GM18517 (cell line): ENCODE measurements around the gene AVPI1.
"Not testable (repeated sequence)": the region's sequence is repeated elsewhere in the genome, so short reads cannot be mapped to it uniquely, and the experiment has no call there.

ENCODE experiments used
- ATAC-seq: cut with Tn5 transposase; IDR thresholded peaks from one replicate; pipeline ENCODE4 v1.9.1; 2021; ENCODE audit warnings: mild to moderate bottlenecking, moderate library complexity; ENCODE audit not compliant: unreplicated experiment

Gene AVPI1

GRCh38 chr10:97684368-97684713, 2.7 kb downstream of the AVPI1 start:
- not testable (repeated sequence) for ATAC-seq

- no peak for ATAC-seq
These were observed 3.3 kb downstream of the AVPI1 start for GRCh38 chr10:97683556-97684367.

DNA sequence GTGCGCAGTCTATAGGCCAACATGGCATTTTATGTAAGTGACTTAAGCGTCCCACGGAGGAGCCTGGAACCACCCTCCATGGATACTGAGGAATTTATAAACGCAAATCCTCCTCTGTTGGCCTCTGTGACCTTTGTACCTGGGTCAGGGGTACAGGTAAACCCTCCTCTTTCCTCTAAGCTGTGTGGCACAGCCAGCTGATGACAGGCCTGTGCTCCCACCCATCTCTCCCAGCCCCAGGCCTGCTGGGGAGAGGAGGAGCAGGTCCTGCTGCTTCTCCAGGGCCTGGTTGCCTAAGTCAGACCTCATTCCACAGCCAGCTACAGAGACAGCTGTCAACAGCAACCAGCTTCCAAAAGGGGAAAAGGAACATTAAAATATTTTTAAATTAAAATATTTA, 5.0 kb downstream of the AVPI1 start:
- ATAC-seq, result no peak

DNA sequence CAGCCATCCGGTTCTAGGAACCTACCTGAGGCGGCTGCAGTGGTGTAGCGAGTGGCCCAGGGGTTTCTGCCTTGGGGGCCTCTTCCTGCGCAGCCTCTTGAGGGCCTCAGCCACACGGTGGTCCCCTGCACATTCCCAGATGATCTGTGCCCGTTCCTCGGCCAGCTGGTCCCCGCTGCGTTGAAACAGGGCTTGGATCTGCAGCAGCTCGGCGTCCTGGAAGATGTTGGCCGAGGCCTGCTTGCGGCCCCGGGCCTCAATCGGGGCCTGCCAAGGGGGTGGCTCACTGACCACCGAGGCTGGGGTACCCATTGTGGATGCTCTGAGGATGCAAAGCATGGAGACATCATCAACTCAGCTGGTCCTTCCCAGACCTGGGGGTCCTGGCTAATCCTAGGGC, 7.4 kb downstream of the AVPI1 start:
- ATAC-seq, result no peak

GRCh38 chr10:97676770-97677581, 10.1 kb downstream of the AVPI1 start:
- ATAC-seq, result no peak

GRCh38 chr10:97675222-97675621, 11.8 kb downstream of the AVPI1 start:
- no peak for ATAC-seq

GRCh38 chr10:97673736-97674525, 13.1 kb downstream of the AVPI1 start:
- ATAC-seq, result no peak

DNA sequence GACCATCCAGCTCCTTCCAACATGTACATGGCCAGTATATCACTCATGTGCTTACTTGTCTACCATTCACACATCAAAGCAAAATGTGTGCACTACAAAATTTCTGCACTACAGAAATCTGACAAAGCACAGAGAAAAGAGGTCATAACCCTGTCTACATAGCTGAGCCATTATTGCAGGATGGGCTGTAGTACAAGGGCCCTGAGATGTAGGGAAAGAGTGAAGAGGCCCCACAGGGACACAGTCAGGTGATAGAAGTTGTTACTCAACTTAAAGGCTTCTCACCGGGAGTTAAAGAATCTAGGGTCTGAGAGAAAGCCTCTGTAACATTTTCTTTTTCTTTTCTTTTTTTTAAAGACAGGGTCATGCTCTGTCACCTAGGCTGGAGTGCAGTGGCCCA, 17.5 kb downstream of the AVPI1 start:
- ATAC-seq, result no peak

GRCh38 chr10:97667463-97667862, 19.6 kb downstream of the AVPI1 start:
- ATAC-seq, result no peak

GRCh38 chr10:97666992-97667391, 20.0 kb downstream of the AVPI1 start:
- ATAC-seq, result no peak

GRCh38 chr10:97664282-97664850, 22.7 kb downstream of the AVPI1 start:
- ATAC-seq, result no peak

DNA sequence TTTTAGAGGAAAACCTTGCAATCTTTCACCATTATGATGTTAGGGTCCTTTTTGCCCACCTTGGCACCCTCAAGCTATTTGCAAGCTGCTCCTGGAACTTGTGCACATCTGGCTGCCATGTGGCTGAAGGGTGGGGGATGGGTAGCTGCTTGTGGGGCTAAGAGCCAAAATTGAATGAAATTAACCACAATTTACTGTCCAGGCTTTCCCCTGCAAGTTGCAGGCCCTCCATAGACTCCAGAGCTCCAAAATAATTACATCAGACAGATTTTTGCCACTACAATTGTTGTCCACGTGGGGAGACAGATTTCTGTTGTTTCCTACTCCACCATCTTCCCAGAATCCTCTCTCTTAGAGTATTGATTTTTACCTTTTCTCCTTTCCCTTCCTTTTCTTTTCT, 27.5 kb downstream of the AVPI1 start:
- ATAC-seq, result no peak

DNA sequence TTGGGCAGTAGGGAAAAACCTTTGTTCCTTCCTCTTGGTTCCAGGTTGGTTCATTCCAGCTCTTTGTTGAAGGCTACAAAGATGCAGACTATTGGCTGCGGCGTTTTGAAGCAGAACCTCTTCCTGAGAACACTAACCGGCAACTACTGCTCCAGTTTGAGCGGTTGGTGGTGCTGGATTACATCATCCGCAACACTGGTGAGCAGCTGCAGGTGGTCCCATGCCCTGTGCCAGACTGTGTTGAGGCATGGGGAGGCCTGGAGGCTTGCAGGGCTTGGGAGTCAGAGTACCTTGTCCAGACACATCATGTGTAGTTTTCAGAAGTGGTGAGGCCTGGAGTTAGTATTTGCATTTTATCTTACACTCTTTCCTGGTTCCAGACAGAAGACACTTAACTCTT, 30.3 kb downstream of the AVPI1 start:
- no peak for ATAC-seq

- no peak for ATAC-seq
These were observed 35.3 kb downstream of the AVPI1 start for GRCh38 chr10:97651773-97652172.

- ATAC-seq, result no peak
These were observed 36.3 kb downstream of the AVPI1 start for GRCh38 chr10:97650726-97651125.

DNA sequence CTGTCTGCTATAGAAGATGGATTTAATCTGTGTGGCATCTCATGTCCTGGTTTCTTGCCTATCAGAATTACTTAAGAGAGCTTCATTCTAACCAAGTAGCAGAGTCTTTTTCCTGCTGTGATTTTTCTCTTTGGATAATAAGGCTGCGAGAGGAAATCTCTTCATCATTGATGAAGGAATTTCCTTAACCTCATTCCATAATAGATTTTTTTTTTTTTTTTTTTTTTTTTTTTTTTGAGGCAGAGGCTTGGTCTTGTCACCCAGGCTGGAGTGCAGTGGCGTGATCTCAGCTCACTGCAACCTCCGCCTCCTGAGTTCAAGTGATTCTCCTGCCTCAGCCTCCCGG, 37.7 kb downstream of the AVPI1 start:
- not testable (repeated sequence) for ATAC-seq

- peak; percentile 80 for ATAC-seq
These were observed 38.3 kb downstream of the AVPI1 start for GRCh38 chr10:97648562-97649404.

DNA sequence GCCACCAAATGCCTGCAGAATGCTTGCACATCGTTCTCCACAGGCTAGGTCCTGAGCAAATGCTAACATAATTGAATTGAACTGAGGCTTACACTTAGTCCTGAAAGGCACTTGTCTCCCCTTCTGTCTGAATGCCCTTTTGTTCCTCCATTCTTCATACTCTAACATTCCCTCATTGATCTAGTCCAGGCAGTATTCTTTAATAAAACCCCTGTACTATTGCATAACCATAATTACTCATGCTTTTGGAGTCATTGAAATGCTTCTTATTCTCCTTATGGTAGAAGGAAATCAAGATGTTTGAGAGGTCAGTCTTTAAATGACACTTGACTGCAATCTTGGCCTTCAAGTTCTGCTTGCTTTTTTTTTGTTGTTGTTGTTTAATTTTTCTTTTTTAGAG, 39.5 kb downstream of the AVPI1 start:
- ATAC-seq, result no peak

DNA sequence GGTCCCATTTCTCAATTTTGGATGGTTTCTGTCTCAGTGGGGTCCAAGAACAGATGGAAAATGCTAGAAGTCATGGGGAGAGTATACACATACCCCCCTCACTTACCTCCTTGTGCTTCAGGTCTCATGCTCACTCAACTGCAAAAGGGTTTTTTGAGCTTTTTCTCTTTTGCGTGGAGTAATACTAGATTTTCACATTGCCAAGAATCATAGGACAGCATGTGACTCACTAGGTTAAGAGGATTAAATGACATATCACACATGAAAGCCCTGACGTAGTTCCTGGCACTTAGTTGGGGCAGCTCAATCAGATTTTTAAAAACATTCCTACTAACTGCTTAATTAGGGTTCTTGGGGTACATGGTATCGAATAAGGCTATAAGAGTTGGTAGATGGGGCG, 42.1 kb downstream of the AVPI1 start:
- no peak for ATAC-seq

GRCh38 chr10:97643441-97643985, 43.5 kb downstream of the AVPI1 start:
- no peak for ATAC-seq
